Psoas muscle (tissue), 8 donors: ENCODE results near the gene GJB3. TPM values are rescaled to one million over a fixed set of nuclear protein-coding genes. Genes with fewer than 3 reads are reported as not detected.
"Not testable (repeated sequence)": the region's sequence is repeated elsewhere in the genome, so short reads cannot be mapped to it uniquely, and the experiment has no call there.

Experiments used
- ATAC-seq, 4 donors: fragments of 200-7000 bp; cut with Tn5 transposase; one replicate each; pipeline ENCODE4 v1.9.1; 2020; ENCODE audit warnings: moderate library complexity in 3 of 4, mild to moderate bottlenecking in 2 of 4
- DNase-seq, 2 donors: peaks; one replicate each; pipeline ENCODE4 v3.0.0-alpha.2; 2020
- H3K27ac ChIP-seq: fragments of 200-600 bp; one replicate; pipeline ENCODE4 v1.8.0; 2022
- H3K27me3 ChIP-seq, 3 donors: fragments of 200-600 bp in 1 of 3; one replicate each; pipeline versions ENCODE4 v1.6.1 to v1.8.0; 2013 to 2022; ENCODE audit warnings: low read length in 2 of 3, mild to moderate bottlenecking in 2 of 3, moderate library complexity in 1 of 3; ENCODE audit not compliant: insufficient read depth in 3 of 3
- H3K36me3 ChIP-seq, 2 donors: fragments of 200-600 bp in 1 of 2; one replicate each; pipeline versions ENCODE4 v1.6.1 to v1.8.0; 2013 to 2022; ENCODE audit warnings: low read depth in 1 of 2, mild to moderate bottlenecking in 1 of 2, moderate library complexity in 1 of 2; ENCODE audit not compliant: insufficient read depth in 1 of 2
- H3K4me1 ChIP-seq: fragments of 200-600 bp; one replicate; pipeline ENCODE4 v1.8.0; 2022
- H3K4me3 ChIP-seq: fragments of 200-600 bp; one replicate; pipeline ENCODE4 v1.8.0; 2022; ENCODE audit warnings: mild to moderate bottlenecking
- H3K9me3 ChIP-seq: fragments of 200-600 bp; one replicate; pipeline ENCODE4 v1.8.0; 2022
- CTCF ChIP-seq: fragments of 200-600 bp; IDR thresholded peaks from one replicate; pipeline ENCODE4 v1.8.0; 2022; ENCODE audit warnings: antibody characterized with exemption
- WGBS, 3 donors: extraction: QIAGEN DNeasy Blood & Tissue Kit; methylation state at CpG; one replicate each; pipeline versions ENCODE4 v1.1.6 to v1.1.7; 2013; 5-methylcytosine and 5-hydroxymethylcytosine counted together
- intact Hi-C, 2 donors: fragments of 100-400 bp; cut with DNase I; formaldehyde crosslinking; loops; one replicate each; pipeline versions ENCODE4 v1.11.0 to v1.14.2; 2022
- polyA plus RNA-seq, 3 donors: library from polyadenylated mRNA; stranded (reverse); fragments of 200-250 nt; gene quantifications; one replicate each; pipeline ENCODE4 v1.2.3, GENCODE V29; 2013
- total RNA-seq, 4 donors: library from RNA; stranded (reverse); fragmentation: NEBNext Ultra II Directional in 2 of 4; extraction: Animal tissue kit (Norgen Biotek cat#: 25700) in 2 of 4; gene quantifications; one replicate each; pipeline versions ENCODE4 v1.2.1 to v1.2.4, GENCODE V29; 2021 to 2023
- donor health status: healthy with polysubstance abuse.
- donor health status: DM: no; HTN: no; CAD: no; lungs with moderate emphysema.
- donor health status: Bipolar disorder and iron deficiency.
- donor health status: healthy.
- donor health status: DM: yes; HTN: yes; CAD: no.
- donor health status: DM: no; HTN: no; CAD: no.
- donor health status: DM: no; HTN: no; CAD: no.
- donor health status: DM: yes; HTN: yes; CAD: no.

Gene GJB3
- total and polyA plus RNA-seq, 7 donors, result 0.03 TPM; not detected in 5

GRCh38 chr1:34771573-34772371 is 9.2 kb upstream of the GJB3 start:
- no peak for TF ChIP-seq CTCF
- H3K36me3 ChIP-seq, result no peaks in the 10 kb centered on the region
- 83 to 86% (median 85%) methylated on average over 16 of the region's 16 CpGs for WGBS, 3 donors
- no peak overlapping the region for H3K4me3 ChIP-seq
- intact Hi-C loops, result no loop called here
- peaks cover 0 to 12% (median 5%) of the 10 kb centered on the region in 3 donors for H3K27me3 ChIP-seq
- H3K27ac ChIP-seq, result no peak overlapping the region
- no peaks in the 10 kb centered on the region for H3K9me3 ChIP-seq
- DNase-seq, result peak in 1 of 2 donors; percentile 29
- H3K4me1 ChIP-seq, result no peaks in the 10 kb centered on the region
- ATAC-seq, result no peak

- H3K36me3 ChIP-seq, DNase-seq, H3K4me1 ChIP-seq, intact Hi-C loops, ATAC-seq, H3K27ac ChIP-seq, H3K9me3 ChIP-seq, H3K4me3 ChIP-seq: not testable (repeated sequence)
- peaks cover 0 to 12% (median 5%) of the 10 kb centered on the region in 3 donors for H3K27me3 ChIP-seq
- 86 to 95% (median 87%) methylated on average over 4 of the region's 4 CpGs for WGBS, 3 donors
Measured at GRCh38 chr1:34773114-34773513, 7.9 kb upstream of the GJB3 start.

GRCh38 chr1:34774957-34775356 is 6.1 kb upstream of the GJB3 start:
- Histone ChIP-seq H3K27ac (no peak overlapping the region), H3K4me3 (no peak overlapping the region), H3K4me1 (no peaks in the 10 kb centered on the region), H3K27me3 (peaks cover 0 to 25% (median 5%) of the 10 kb centered on the region in 3 donors), H3K9me3 (no peaks in the 10 kb centered on the region), H3K36me3 (no peaks in the 10 kb centered on the region)
- DNase-seq, result no peak
- TF ChIP-seq CTCF, result no peak
- ATAC-seq, result no peak
- WGBS, 3 donors, result 46 to 68% (median 55%) methylated on average over 8 of the region's 8 CpGs
- intact Hi-C loops, result no loop called here

- DNase-seq (peak in 1 of 2 donors; percentile 18), ATAC-seq (no peak)
- TF ChIP-seq CTCF, result no peak
- Histone ChIP-seq H3K4me3 (no peak overlapping the region), H3K27me3 (peaks cover 0 to 44% (median 11%) of the 10 kb centered on the region in 3 donors), H3K36me3 (no peaks in the 10 kb centered on the region), H3K27ac (no peak overlapping the region), H3K9me3 (no peaks in the 10 kb centered on the region), H3K4me1 (no peaks in the 10 kb centered on the region)
- WGBS, 3 donors, result 69 to 78% (median 77%) methylated on average over 3 of the region's 3 CpGs
- intact Hi-C loops, result no loop called here
Measured at GRCh38 chr1:34776911-34777310, 4.1 kb upstream of the GJB3 start.

GRCh38 chr1:34777519-34778321 is 3.3 kb upstream of the GJB3 start:
- intact Hi-C loops, result no loop called here
- H3K27me3 ChIP-seq, result peaks cover 0 to 53% (median 17%) of the 10 kb centered on the region in 3 donors

More at GRCh38 chr1:34777519-34778321, 3.3 kb upstream of the GJB3 start:
- Histone ChIP-seq H3K4me1 (no peaks in the 10 kb centered on the region), H3K9me3 (no peaks in the 10 kb centered on the region), H3K36me3 (no peaks in the 10 kb centered on the region), H3K27ac (no peak overlapping the region), H3K4me3 (no peak overlapping the region)
- 55 to 72% (median 57%) methylated on average over 10 of the region's 10 CpGs for WGBS, 3 donors
- TF ChIP-seq CTCF, result no peak
- ATAC-seq (no peak), DNase-seq (peak in 1 of 2 donors; percentile 8)
